GM12874 (cell line): Measurements from ENCODE around the gene ENTPD5.

Experiments used
- TF ChIP-seq, protein P1 (sequence below): IDR thresholded peaks from 2 replicates; pipeline ENCODE4 v1.5.1; 2011; ENCODE audit warnings: low read depth, mild to moderate bottlenecking, control low read depth, low read length, moderate library complexity; ENCODE audit not compliant: insufficient read depth

Gene ENTPD5

GRCh38 chr14:73976125-73976524 lies 43.0 kb downstream of the ENTPD5 start:
- TF ChIP-seq, protein P1, sequence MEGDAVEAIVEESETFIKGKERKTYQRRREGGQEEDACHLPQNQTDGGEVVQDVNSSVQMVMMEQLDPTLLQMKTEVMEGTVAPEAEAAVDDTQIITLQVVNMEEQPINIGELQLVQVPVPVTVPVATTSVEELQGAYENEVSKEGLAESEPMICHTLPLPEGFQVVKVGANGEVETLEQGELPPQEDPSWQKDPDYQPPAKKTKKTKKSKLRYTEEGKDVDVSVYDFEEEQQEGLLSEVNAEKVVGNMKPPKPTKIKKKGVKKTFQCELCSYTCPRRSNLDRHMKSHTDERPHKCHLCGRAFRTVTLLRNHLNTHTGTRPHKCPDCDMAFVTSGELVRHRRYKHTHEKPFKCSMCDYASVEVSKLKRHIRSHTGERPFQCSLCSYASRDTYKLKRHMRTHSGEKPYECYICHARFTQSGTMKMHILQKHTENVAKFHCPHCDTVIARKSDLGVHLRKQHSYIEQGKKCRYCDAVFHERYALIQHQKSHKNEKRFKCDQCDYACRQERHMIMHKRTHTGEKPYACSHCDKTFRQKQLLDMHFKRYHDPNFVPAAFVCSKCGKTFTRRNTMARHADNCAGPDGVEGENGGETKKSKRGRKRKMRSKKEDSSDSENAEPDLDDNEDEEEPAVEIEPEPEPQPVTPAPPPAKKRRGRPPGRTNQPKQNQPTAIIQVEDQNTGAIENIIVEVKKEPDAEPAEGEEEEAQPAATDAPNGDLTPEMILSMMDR, result no peak

DNA sequence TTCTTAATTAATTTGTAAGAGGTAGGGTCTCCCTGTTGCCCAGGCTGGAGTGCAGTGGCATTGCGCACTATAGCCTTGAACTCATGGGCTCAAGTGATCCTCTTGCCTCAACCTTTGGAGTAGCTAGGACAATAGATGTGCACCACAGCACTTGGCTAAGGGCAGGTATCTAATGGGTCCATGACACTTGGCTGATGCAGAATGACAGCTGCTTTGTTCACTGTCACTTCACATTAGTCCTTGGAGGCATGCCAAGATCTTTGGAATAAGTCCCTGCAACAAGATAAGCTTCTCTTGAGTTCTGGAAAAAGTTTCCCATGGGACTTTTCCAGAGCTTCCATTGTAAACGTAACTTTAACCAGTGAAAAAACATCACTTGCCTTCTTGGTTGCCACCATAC lies 45.6 kb downstream of the ENTPD5 start:
- TF ChIP-seq, protein P1, result no peak

GRCh38 chr14:73968885-73969284 lies 50.2 kb downstream of the ENTPD5 start:
- TF ChIP-seq, protein P1, result no peak

GRCh38 chr14:73965216-73965615 lies 53.9 kb downstream of the ENTPD5 start:
- TF ChIP-seq, protein P1, result no peak

- TF ChIP-seq, protein P1, result no peak
Observed at GRCh38 chr14:73961192-73961591, 57.9 kb downstream of the ENTPD5 start.

DNA sequence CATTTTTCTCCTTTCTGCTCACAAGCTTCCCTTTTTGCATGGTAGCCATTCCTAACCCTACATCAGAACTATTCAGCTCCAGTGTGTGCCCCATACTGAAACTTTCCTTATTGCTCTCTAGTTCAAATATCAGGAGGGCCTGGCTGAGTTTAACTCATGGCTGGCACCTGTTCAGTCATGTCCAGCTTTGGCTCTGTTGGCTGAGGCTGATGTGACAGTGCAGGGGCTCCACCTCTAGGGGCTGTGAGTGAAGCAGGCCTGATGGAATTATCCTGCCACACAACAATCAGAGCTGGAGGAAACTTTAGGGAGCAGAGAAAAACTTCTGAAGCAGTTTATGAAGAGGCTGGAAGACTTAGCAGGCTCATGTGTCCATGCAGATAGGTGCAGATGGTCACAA lies 60.5 kb downstream of the ENTPD5 start:
- TF ChIP-seq, protein P1, result no peak

DNA sequence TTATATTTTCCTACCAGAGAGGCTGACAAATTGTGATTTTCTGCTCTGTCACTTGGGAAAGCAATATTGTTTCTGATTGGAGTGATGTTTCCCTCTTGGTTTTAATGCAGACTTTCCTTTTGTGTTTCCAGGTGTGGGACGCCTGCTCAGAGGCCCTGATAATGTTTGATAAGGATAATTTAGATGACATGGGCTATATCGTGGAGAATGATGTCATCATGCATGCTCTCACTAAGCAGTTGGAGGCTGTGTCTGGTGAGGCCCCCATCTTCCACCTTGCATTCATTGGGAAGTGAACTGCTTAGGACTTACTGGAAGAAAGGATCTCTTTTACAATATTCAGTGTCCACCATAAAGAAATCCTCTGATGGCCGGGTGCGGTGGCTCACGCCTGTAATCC lies 63.4 kb downstream of the ENTPD5 start:
- TF ChIP-seq, protein P1, result no peak

GRCh38 chr14:73953731-73954130 lies 65.4 kb downstream of the ENTPD5 start:
- TF ChIP-seq, protein P1, result no peak
